ENCODE data around the gene SLCO3A1.

The SLCO3A1 gene

GRCh38 chr15:91853511-91853947 lies at the start of gene SLCO3A1:
TSS of gene SLCO3A1 (plus strand) at chr15:91853708.
- DNase-seq = no peak

DNA sequence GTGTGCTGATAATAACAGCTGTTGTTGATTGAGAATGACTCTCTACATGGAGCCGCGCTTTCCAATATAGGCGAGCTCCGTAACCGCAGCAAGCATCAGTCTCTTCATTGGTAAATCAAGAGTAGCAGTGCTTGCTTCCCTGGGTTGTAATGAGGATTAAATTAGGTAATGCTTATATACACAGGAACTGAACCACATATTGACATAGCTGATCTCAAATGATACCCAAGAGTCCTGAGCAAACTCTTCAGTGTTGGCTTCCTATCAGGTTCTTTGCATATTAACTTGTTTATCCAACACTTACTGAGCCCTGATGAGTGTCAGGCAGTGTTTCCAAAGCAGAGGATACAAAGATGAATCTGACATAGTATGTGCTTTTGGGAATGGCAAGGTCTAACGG lies 46.4 kb upstream of the SLCO3A1 start:
- no peak for DNase-seq

GRCh38 chr15:91813924-91814323 lies 39.6 kb upstream of the SLCO3A1 start:
- DNase-seq = no peak

- no peak for DNase-seq
Observed at GRCh38 chr15:91816942-91817341, 36.6 kb upstream of the SLCO3A1 start.

- no peak for DNase-seq
Observed at GRCh38 chr15:91821458-91821857, 32.0 kb upstream of the SLCO3A1 start.

DNA sequence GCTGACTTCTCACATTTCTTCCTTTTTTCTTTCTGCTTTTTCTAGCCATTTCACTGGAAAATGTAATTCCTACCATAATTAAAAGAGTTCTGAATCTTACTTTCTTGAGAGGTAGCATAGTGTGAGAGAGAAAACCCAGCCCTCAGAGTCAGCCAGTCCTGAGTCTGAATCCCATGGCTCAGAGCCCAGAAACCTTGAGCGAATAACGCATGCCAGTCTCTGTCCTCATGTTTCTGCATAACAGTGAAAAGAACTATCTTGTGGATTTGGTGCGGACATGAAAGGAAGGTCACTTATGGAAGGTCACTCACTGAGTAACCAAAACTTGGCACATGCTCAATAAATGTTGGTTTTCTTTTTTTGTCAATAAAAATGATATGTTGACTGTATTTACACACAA lies 29.3 kb upstream of the SLCO3A1 start:
- no peak for DNase-seq

- DNase-seq = no peak
Observed at GRCh38 chr15:91826443-91826842, 27.1 kb upstream of the SLCO3A1 start.

- DNase-seq = no peak
Observed at GRCh38 chr15:91833056-91833455, 20.5 kb upstream of the SLCO3A1 start.

DNA sequence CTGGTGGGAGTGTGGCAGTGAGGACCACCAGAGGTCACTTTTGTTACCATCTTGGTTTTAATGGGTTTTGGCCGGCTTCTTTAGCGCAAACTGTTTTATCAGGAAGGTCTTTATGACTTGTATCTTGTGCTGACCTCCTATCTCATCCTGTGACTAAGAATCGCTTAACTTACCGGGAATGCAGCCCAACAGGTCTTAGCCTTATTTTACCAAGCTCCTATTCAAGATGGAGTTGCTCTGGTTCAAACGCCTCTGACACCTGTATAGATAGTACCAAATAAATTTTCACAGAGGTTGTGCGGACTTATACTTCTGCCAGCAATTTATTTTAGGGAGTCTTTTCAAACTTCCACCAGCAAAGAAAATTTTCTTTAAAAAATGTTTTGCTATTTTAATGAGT lies 13.6 kb upstream of the SLCO3A1 start:
- no peak for DNase-seq

GRCh38 chr15:91841861-91842260 lies 11.6 kb upstream of the SLCO3A1 start:
- no peak for DNase-seq

DNA sequence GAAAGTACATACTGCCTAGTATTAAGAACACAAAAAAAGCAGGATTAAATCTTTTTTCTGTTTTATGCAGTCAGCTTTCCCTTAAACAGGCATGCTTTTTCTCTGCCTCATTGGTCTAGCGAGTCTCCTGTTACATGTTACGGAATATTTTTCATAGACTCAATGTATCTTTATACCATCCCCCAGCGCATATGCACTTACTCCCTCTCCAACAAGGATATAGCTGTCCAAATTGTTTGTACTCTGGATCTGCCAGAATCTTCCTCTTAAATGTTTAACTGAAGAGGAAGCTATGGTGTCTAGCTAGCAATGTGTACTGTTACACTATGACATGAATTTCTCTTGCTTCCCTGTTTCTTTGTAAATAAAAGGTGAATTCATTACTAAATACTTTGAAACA lies 9.2 kb upstream of the SLCO3A1 start:
- no peak for DNase-seq

DNA sequence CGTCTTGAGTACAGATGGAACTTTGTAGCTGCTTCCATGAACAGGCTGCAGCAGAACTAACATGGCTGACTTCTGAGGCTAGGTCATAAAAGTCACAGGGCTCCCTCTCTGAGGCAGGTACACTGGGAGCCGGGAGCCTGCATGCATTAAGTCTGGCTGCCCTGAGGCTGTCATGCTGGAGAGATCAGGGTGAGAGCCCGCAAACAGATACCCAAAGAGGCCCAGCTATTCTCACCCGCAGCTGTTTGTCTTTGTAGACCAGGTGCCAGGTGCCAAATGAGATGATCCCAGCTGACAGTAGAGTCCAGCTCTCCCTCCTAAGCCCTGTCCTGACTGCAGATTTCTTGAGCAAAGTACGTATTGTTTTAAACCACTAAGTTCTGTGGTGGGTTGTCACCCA lies 8.6 kb upstream of the SLCO3A1 start:
- DNase-seq = no peak

- no peak for DNase-seq
Observed at GRCh38 chr15:91845720-91846119, 7.8 kb upstream of the SLCO3A1 start.

- no peak for DNase-seq
Observed at GRCh38 chr15:91849180-91849579, 4.3 kb upstream of the SLCO3A1 start.

- no peak for DNase-seq
Observed at GRCh38 chr15:91849749-91850161, 3.8 kb upstream of the SLCO3A1 start.

- DNase-seq = peak; percentile 61
Observed at GRCh38 chr15:91852741-91853510, 582 bp upstream of the SLCO3A1 start.

DNA sequence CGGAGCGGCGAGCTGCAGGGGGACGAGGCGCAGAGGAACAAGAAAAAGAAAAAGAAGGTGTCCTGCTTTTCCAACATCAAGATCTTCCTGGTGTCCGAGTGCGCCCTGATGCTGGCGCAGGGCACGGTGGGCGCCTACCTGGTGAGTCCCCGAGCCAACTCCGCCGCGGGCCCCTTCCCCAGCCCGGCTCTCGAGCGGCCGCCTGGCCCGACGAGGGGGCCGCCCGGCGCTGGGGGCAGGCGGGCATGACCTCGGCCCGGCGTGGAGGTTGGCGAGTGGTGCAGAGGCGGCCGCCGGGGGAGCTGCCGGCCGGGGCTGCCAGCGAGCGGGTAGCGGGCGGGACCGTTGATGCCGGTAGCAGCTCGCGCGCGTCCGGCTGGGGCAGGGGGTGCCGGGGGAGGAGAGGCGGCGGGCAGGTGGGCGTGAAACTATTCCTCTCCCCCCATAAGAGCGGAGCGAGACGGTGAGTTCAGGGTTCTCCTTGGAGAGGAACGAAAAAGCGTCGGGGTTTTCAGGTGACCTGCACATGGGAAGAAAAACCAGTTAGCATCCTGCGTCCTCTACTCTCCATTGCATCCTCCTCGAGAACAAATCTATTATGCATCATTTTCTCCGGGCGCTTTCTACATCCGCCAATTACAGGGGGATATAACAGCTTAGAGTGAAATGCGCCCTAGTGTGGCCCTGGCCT lies 585 bp downstream of the SLCO3A1 start:
- DNase-seq = no peak

DNA sequence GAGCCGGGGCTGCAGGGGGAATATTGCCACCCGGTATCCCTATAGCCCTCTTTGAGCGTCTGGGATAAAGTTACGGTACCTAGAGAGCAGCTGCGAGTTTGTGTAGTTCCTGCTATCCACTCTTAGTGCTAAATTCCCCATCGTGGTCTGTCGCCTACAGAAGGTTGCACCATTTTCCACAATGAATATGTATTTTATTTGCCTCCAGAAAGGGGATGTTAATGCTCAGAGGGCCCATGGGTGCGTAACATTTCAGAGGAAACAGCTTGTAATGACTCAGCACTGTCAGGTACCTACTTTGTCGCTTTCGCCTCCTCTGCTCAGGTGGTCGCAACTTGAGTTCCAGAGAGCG lies 1.1 kb downstream of the SLCO3A1 start:
- no peak for DNase-seq

DNA sequence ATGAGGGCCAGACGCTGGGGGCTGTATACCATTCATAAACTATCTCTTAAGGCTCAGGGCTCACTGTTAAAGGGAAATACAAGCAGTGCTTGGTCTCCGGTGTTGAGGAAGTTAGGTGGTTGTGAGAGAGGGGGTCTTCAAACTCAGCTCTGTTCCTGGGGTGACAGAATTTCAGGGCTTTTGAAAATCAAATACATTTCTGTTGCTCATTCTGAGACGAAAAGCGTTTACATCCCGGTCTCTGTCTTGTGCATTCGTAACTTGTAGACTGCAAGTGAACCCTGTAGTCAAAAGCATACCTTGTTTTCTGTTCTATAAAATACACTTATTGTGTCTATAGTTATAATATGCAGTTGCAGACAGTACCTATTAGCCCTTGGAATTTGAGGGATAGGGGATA lies 1.7 kb downstream of the SLCO3A1 start:
- no peak for DNase-seq

GRCh38 chr15:91855684-91856489 lies 2.4 kb downstream of the SLCO3A1 start:
- no peak for DNase-seq

DNA sequence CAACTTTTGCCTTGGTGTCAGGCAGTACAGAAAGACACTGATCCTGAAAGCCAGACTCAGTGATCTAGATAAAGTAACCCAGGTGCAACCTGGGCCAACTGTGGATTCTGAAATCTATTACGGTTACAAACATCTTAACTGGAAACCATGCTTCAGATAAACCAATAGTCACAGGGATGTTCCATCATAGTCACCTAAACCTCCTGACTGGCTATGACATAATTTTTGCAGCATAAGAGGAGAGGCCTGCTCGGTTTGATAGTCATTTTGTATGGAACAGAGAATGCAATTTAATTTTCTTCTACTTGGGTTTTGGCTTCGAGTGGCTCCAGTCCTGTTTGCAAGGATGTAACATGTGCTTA lies 3.7 kb downstream of the SLCO3A1 start:
- DNase-seq = no peak

DNA sequence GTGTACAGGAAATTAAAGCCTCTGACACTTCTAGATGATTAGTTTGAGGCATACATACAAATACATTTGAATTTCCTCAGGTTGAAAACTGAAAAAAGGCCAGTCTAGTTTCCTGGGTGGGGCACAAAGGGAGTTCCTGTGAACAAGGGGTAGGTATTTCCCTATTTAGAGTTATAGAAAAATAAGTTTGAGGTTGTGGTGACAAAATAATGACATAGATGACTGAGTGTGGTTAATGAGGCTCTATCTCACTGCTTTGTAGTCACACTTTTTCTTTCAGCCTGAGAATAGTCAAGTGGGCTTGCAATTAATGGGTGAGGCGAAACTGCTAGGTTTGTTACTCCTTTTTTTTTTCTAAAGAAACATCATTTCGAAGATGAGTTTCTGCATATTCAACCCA lies 4.3 kb downstream of the SLCO3A1 start:
- DNase-seq = no peak

GRCh38 chr15:91860498-91860897 lies 7.0 kb downstream of the SLCO3A1 start:
- DNase-seq = no peak

GRCh38 chr15:91861223-91861622 lies 7.7 kb downstream of the SLCO3A1 start:
- no peak for DNase-seq

All from T1000 (cell line).